ENCODE results near the gene DOLK. TPM values are rescaled to one million over a fixed set of nuclear protein-coding genes. Genes with fewer than 3 reads are reported as not detected.

Gene DOLK
- 10 to 100 TPM in 6 of 9 donors, 1 to 10 TPM in 3; 8.2 to 14.8 (median 10.6) TPM for total RNA-seq
- 10 to 100 TPM in 1 of 2 donors, 1 to 10 TPM in 1; 7.8 to 15.6 TPM for polyA plus RNA-seq
- long read RNA-seq, donor 1, transcript DOLK-201 (1 exons, 2,090 nt) = major isoform, 28 of 28 reads
- long read RNA-seq, donor 1, partial matches to known transcripts = 0 of 28 reads
- long read RNA-seq, donor 1, other reads (novel, unspliced or antisense) = 0 of 28 reads
- long read RNA-seq, donor 2, transcript DOLK-201 (1 exons, 2,090 nt) = major isoform, 102 of 102 reads
- long read RNA-seq, donor 2, partial matches to known transcripts = 0 of 102 reads
- long read RNA-seq, donor 2, other reads (novel, unspliced or antisense) = 0 of 102 reads
- long read RNA-seq, donor 3, transcript DOLK-201 (1 exons, 2,090 nt) = major isoform, 20 of 20 reads
- long read RNA-seq, donor 3, partial matches to known transcripts = 0 of 20 reads
- long read RNA-seq, donor 3, other reads (novel, unspliced or antisense) = 0 of 20 reads

GRCh38 chr9:128947527-128948301 is at the start of gene DOLK, which contains the start of gene NUP188:
TSS of gene DOLK (minus strand) at chr9:128947603. CDS start at chr9:128947303, 300 bp downstream.
TSS of gene NUP188 (plus strand) at chr9:128947699. CDS start at chr9:128947720, 21 bp downstream.
- Histone ChIP-seq H3K9me3 (no peaks in the 10 kb centered on the region), H3K4me3 (peak within 1 kb of the TSS; percentile 61 to 97 (median 82)), H3K27me3 (no peaks in the 10 kb centered on the region), H3K36me3 (peaks cover 0 to 47% (median 21%) of the 10 kb centered on the region in 9 donors), H3K4me1 (peaks cover 0 to 42% (median 28%) of the 10 kb centered on the region in 12 donors), H3K27ac (peak within 1 kb of the TSS; percentile 7 to 96 (median 90))
- DNase-seq (peak; percentile 96 to 99 (median 97)), ATAC-seq (peak; percentile 79 to 95 (median 92))
- TF ChIP-seq CTCF (IDR thresholded peaks at IDR 0.05) = no peak
- TF ChIP-seq POLR2A (IDR thresholded peaks at IDR 0.05) = peak in 1 of 2 donors; percentile 90
- WGBS, 4 donors = 0 to 1% (median 0%) methylated on average over 50 to 86 of the region's 86 CpGs
- intact Hi-C loops (cut with DNase I) = no loop called here

GRCh38 chr9:128995791-128996190 is 48.4 kb upstream of the DOLK start:
- peaks cover 0 to 4% (median 0%) of the 10 kb centered on the region in 12 donors for H3K4me1 ChIP-seq
- ATAC-seq = peak in 3 of 4 donors; percentile 26 to 62 (median 30)
- H3K27me3 ChIP-seq = no peaks in the 10 kb centered on the region
- WGBS, 4 donors = 65 to 76% (median 69%) methylated on average over 5 of the region's 5 CpGs
- TF ChIP-seq POLR2A (IDR thresholded peaks at IDR 0.05) (no peak), CTCF (IDR thresholded peaks at IDR 0.05) (no peak)
- DNase-seq = no peak
- H3K9me3 ChIP-seq = no peaks in the 10 kb centered on the region
- peak overlapping the region in 10 of 12 donors; percentile 22 to 51 (median 40) for H3K27ac ChIP-seq
- no peak overlapping the region for H3K4me3 ChIP-seq
- intact Hi-C loops (cut with DNase I) = no loop called here
- H3K36me3 ChIP-seq = peaks cover 0 to 100% (median 97%) of the 10 kb centered on the region in 9 donors

GRCh38 chr9:128992995-128993394 is 45.6 kb upstream of the DOLK start:
- DNase-seq (no peak), ATAC-seq (no peak)
- no peaks in the 10 kb centered on the region for H3K9me3 ChIP-seq
- no peaks in the 10 kb centered on the region for H3K27me3 ChIP-seq
- no peak overlapping the region for H3K27ac ChIP-seq
- peaks cover 0 to 4% (median 0%) of the 10 kb centered on the region in 12 donors for H3K4me1 ChIP-seq
- WGBS, 4 donors = 70 to 80% (median 78%) methylated on average over 6 to 7 of the region's 7 CpGs
- no peak overlapping the region for H3K4me3 ChIP-seq
- intact Hi-C loops (cut with DNase I) = no loop called here
- no peak for TF ChIP-seq POLR2A (IDR thresholded peaks at IDR 0.05)
- TF ChIP-seq CTCF (IDR thresholded peaks at IDR 0.05) = peak in 3 of 12 donors; percentile 9 to 18 (median 15)
- H3K36me3 ChIP-seq = peaks cover 0 to 100% (median 97%) of the 10 kb centered on the region in 9 donors

Measured in heart left ventricle (tissue), 16 donors.